Measurements from ENCODE around the gene VIPR1.

GRCh38 chr3:42526616-42527367 lies 24.3 kb downstream of the VIPR1 start:
- TF ChIP-seq CTCF (IDR thresholded peaks at IDR 0.05; ENCODE audit: low read length) (no peak), EZH2 (IDR thresholded peaks at IDR 0.05; ENCODE audit: borderline replicate concordance, low read length) (no peak)
